HepG2 (cell line): Measurements from ENCODE around the gene DUOXA1. TPM values are rescaled to one million over a fixed set of nuclear protein-coding genes. Genes with fewer than 3 reads are reported as not detected.

Source experiments
- ATAC-seq: fragments of 200-7000 bp; cut with Tn5 transposase; 3 replicates; pipeline ENCODE4 v1.9.1; 2020; ENCODE audit warnings: mild to moderate bottlenecking, moderate library complexity
- BruUV-seq: library from RNA; stranded (reverse); fragments of 400-500 nt; replicated peaks from 2 replicates; lab custom pipeline; 2021; lab: Mats Ljungman, UMichigan
- CTCF ChIA-PET: fragments of 300-600 bp; formaldehyde crosslinking; extraction: SDS; loops from one replicate; lab custom pipeline; 2021; ENCODE audit warnings: low total read pairs, inconsistent platforms, low intra/inter-chr PET ratio; lab: Yijun Ruan, JAX
- POLR2A ChIA-PET: fragments of 350-600 bp; sonication (Branson Sonifier 250); formaldehyde crosslinking; loops from one replicate; lab custom pipeline; 2020; ENCODE audit warnings: antibody characterized with exemption, inconsistent platforms; lab: Yijun Ruan, JAX
- DNase-seq: peaks from one replicate; pipeline ENCODE4 v3.0.0-alpha.2; 2015; ENCODE audit warnings: low spot score
- FAIRE-seq: peaks from 3 replicates; lab custom pipeline; 2011; peaks lifted over from hg19 to GRCh38; lab: Jason Lieb, UNC
- H2AFZ ChIP-seq: one replicate; pipeline ENCODE4 v1.6.1; 2011; ENCODE audit warnings: low read length, inconsistent platforms
- H3K27ac ChIP-seq: fragments of 300-600 bp; 3 replicates; pipeline ENCODE4 v1.8.0; 2011; ENCODE audit warnings: mixed run types, mild to moderate bottlenecking, mixed read lengths, low read length, inconsistent platforms; ENCODE audit not compliant: insufficient read depth; ENCODE audit errors: extremely low read length
- H3K27me3 ChIP-seq, 2 experiments: fragments of 200-600 bp in 1 of 2; 2 replicates in 1 of 2; 3 replicates in 1 of 2; pipeline versions ENCODE4 v1.6.0 to v1.8.0; 2011; ENCODE audit warnings: low read length in 2 of 2, mild to moderate bottlenecking in 2 of 2, moderate library complexity in 2 of 2, inconsistent platforms in 1 of 2; ENCODE audit not compliant: insufficient read depth in 2 of 2, control insufficient read depth in 1 of 2
- H3K36me3 ChIP-seq, 2 experiments: fragments of 200-600 bp in 1 of 2; replicated peaks in 1 of 2; 2 replicates in 1 of 2; 3 replicates in 1 of 2; pipeline versions ENCODE4 v1.5.1 to v1.8.0; 2011; ENCODE audit warnings: low read length in 2 of 2, inconsistent platforms in 1 of 2; ENCODE audit not compliant: insufficient read depth in 2 of 2, control insufficient read depth in 1 of 2
- H3K4me1 ChIP-seq: 2 replicates; pipeline ENCODE4 v1.5.1; 2012; ENCODE audit warnings: low read length, inconsistent platforms; ENCODE audit not compliant: insufficient read depth
- H3K4me2 ChIP-seq: 2 replicates; pipeline ENCODE4 v1.6.0; 2011; ENCODE audit warnings: low read depth, low read length, inconsistent platforms
- H3K4me3 ChIP-seq, 3 experiments: fragments of 200-600 bp in 1 of 3; sonication (generic), shearing (Covaris generic) in 1 of 3; replicated peaks in 1 of 3; 2 replicates each; pipeline ENCODE4 v1.5.1; 2011 to 2016; ENCODE audit warnings: low read length in 3 of 3, inconsistent platforms in 2 of 3, low read depth in 2 of 3, mild to moderate bottlenecking in 2 of 3, control low read depth in 1 of 3, mixed read lengths in 1 of 3; ENCODE audit not compliant: insufficient read depth in 1 of 3
- H3K79me2 ChIP-seq: one replicate; pipeline ENCODE4 v1.6.1; 2011; ENCODE audit warnings: low read length, inconsistent platforms; ENCODE audit not compliant: insufficient read depth
- H3K9ac ChIP-seq: 2 replicates; pipeline ENCODE4 v1.6.0; 2011; ENCODE audit warnings: mild to moderate bottlenecking, low read depth, low read length, inconsistent platforms; ENCODE audit not compliant: insufficient read depth
- H3K9me3 ChIP-seq: 2 replicates; pipeline ENCODE4 v1.5.1; 2012; ENCODE audit warnings: mild to moderate bottlenecking, low read length
- H4K20me1 ChIP-seq: 2 replicates; pipeline ENCODE4 v1.6.0; 2011; ENCODE audit warnings: inconsistent platforms, mild to moderate bottlenecking, low read length, moderate library complexity; ENCODE audit not compliant: insufficient read depth
- CEBPB ChIP-seq: IDR thresholded peaks from 2 replicates; pipeline ENCODE4 v1.6.1; 2011; ENCODE audit warnings: low read depth, low read length, improper control_type of control experiment, borderline replicate concordance
- FOXK1 ChIP-seq: sonication (generic); formaldehyde crosslinking; IDR thresholded peaks from 2 replicates; pipeline ENCODE4 v1.4.0; 2020; ENCODE audit warnings: low read depth, missing genetic modification reagents, borderline replicate concordance
- PRMT3 ChIP-seq: sonication (generic); formaldehyde crosslinking; IDR thresholded peaks from 2 replicates; pipeline ENCODE4 v1.8.1; 2022; ENCODE audit warnings: low read depth, mild to moderate bottlenecking, moderate library complexity, missing genetic modification reagents, borderline replicate concordance
- YEATS4 ChIP-seq: sonication (generic); formaldehyde crosslinking; IDR thresholded peaks from 2 replicates; pipeline ENCODE4 v1.4.0; 2020; ENCODE audit warnings: missing genetic modification reagents, borderline replicate concordance
- ZNF230 ChIP-seq: sonication (generic); formaldehyde crosslinking; IDR thresholded peaks from 2 replicates; pipeline ENCODE4 v1.4.0; 2020; ENCODE audit warnings: mild to moderate bottlenecking, missing genetic modification reagents
- ZNF331 ChIP-seq: sonication (generic); formaldehyde crosslinking; IDR thresholded peaks from 2 replicates; pipeline ENCODE4 v1.4.0; 2020; ENCODE audit warnings: missing genetic modification reagents
- ZNF383 ChIP-seq: sonication (generic); formaldehyde crosslinking; IDR thresholded peaks from 2 replicates; pipeline ENCODE4 v1.4.0; 2020; ENCODE audit warnings: missing genetic modification reagents, mild to moderate bottlenecking, borderline replicate concordance
- ZNF547 ChIP-seq: sonication (generic); formaldehyde crosslinking; IDR thresholded peaks from 2 replicates; pipeline ENCODE4 v1.5.1; 2020; ENCODE audit warnings: mild to moderate bottlenecking, missing genetic modification reagents
- ZNF672 ChIP-seq: sonication (generic); formaldehyde crosslinking; IDR thresholded peaks from 2 replicates; pipeline ENCODE4 v1.8.1; 2022; ENCODE audit warnings: missing genetic modification reagents
- ZNF788 ChIP-seq: sonication (generic); formaldehyde crosslinking; IDR thresholded peaks from 2 replicates; pipeline ENCODE4 v1.5.0; 2020; ENCODE audit warnings: mild to moderate bottlenecking, missing genetic modification reagents, borderline replicate concordance
- WGBS: methylation state at CpG from one replicate; pipeline ENCODE4 v1.1.6; 2017; ENCODE audit warnings: low lambda C conversion rate; 5-methylcytosine and 5-hydroxymethylcytosine counted together
- in situ Hi-C: cut with HindIII; loops from 2 replicates; pipeline ENCODE4 v1.10.0; 2017; ENCODE audit warnings: low pct_unique_long_range_greater_than_20kb; ENCODE audit not compliant: extremely low pct_ligation_motif_present
- intact Hi-C: fragments of 100-400 bp; cut with micrococcal nuclease; formaldehyde crosslinking; loops from one replicate; pipeline ENCODE4 v1.10.0; 2022; ENCODE audit not compliant: unreplicated experiment
- polyA plus RNA-seq, 8 experiments: library from polyadenylated mRNA; depleted of rRNA in 3 of 8; stranded (reverse) in 7 of 8; unstranded in 1 of 8; fragments of >200 nt; fragmentation: Illumina TruSeq in 4 of 8; extraction: Trizol in 4 of 8; gene quantifications; 2 replicates each; pipeline versions ENCODE4 v1.2.1 to v1.2.3, GENCODE V29; 2011 to 2016; ENCODE audit warnings: low read depth in 4 of 8, missing spikeins in 1 of 8, mixed read lengths in 1 of 8; ENCODE audit not compliant: insufficient read depth in 1 of 8
- total RNA-seq, 5 experiments: library from RNA; depleted of rRNA; stranded (reverse); fragments of >200 nt; fragmentation: Illumina TruSeq; extraction: Trizol; gene quantifications; 2 replicates each; pipeline ENCODE4 v1.2.3, GENCODE V29; 2016; ENCODE audit warnings: low read depth in 1 of 5
- TF ChIP-seq, protein P1 (sequence below): sonication (generic); formaldehyde crosslinking; IDR thresholded peaks from 2 replicates; pipeline ENCODE4 v1.4.0; 2020; ENCODE audit warnings: missing genetic modification reagents, borderline replicate concordance
- TF ChIP-seq, protein P2 (sequence below): sonication (generic); formaldehyde crosslinking; IDR thresholded peaks from 2 replicates; pipeline ENCODE4 v1.5.0; 2020; ENCODE audit warnings: mild to moderate bottlenecking, missing genetic modification reagents
- TF ChIP-seq, protein P3 (sequence below): IDR thresholded peaks from 2 replicates; pipeline ENCODE4 v1.4.0; 2020; ENCODE audit warnings: mild to moderate bottlenecking, missing genetic modification reagents

DUOXA1 gene
- total and polyA plus RNA-seq, 2 of the 13 experiments (the other 11 are each of a cell fraction or from before 2014, with no cell fraction given) = not detected

DNA sequence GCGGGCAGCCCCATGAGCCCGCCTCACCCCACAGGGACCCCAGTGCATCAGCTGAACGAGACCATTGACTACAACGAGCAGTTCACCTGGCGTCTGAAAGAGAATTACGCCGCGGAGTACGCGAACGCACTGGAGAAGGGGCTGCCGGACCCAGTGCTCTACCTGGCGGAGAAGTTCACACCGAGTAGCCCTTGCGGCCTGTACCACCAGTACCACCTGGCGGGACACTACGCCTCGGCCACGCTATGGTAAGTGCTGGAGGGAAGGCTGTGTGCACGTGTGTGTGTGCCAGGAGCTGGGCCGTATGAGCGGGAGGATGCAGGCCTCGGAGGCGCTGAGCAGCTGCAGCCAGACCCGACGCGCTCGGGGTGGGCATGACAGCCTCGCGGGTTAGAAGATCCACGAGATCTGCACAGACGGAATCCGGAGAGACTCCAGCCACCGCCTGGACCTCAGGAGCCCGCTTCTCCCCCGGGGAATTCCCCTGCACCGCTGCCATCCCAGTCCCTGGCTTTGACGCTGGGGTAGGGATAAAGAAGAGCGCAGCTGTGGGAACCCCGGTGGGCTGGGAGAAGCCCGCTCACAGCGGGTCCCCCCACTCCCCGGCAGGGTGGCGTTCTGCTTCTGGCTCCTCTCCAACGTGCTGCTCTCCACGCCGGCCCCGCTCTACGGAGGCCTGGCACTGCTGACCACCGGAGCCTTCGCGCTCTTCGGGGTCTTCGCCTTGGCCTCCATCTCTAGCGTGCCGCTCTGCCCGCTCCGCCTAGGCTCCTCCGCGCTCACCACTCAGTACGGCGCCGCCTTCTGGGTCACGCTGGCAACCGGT, 13.0 kb downstream of the DUOXA1 start (continued):
- TF ChIP-seq, protein P1, sequence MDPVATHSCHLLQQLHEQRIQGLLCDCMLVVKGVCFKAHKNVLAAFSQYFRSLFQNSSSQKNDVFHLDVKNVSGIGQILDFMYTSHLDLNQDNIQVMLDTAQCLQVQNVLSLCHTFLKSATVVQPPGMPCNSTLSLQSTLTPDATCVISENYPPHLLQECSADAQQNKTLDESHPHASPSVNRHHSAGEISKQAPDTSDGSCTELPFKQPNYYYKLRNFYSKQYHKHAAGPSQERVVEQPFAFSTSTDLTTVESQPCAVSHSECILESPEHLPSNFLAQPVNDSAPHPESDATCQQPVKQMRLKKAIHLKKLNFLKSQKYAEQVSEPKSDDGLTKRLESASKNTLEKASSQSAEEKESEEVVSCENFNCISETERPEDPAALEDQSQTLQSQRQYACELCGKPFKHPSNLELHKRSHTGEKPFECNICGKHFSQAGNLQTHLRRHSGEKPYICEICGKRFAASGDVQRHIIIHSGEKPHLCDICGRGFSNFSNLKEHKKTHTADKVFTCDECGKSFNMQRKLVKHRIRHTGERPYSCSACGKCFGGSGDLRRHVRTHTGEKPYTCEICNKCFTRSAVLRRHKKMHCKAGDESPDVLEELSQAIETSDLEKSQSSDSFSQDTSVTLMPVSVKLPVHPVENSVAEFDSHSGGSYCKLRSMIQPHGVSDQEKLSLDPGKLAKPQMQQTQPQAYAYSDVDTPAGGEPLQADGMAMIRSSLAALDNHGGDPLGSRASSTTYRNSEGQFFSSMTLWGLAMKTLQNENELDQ (CRISPR knock-in tag) = no peak
- TF ChIP-seq, all 625 proteins: peak for 0

DNA sequence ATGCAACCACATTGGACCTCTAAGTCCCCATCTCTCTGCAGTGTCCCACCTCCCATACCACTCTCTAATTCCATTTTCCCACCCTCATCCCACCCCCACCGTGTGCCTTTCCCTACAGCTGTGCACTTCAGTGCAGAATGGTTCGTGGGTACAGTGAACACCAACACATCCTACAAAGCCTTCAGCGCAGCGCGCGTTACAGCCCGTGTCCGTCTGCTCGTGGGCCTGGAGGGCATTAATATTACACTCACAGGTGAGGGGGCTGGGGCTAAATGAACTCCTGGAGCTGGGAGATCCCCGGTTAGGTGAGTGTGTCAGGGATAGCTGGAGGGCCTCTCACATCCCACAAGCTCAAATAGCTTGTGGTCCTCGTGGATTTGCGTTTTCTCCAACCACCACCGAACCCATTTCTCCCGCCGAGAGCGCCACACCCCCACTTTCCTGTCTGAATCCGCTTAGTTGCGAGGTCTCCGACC, 13.6 kb downstream of the DUOXA1 start:
- WGBS = 70% methylated on average over 19 of the region's 19 CpGs
- no TSS peak for BruUV-seq
- Histone ChIP-seq H2AFZ (no peak overlapping the region), H3K9ac (no peak overlapping the region), H3K4me3 (no peak overlapping the region), H3K27ac (no peak overlapping the region), H3K36me3 (no peaks in the 10 kb centered on the region), H3K9me3 (no peaks in the 10 kb centered on the region), H4K20me1 (no peaks in the 10 kb centered on the region), H3K79me2 (no peaks in the 10 kb centered on the region), H3K4me1 (peaks cover 25% of the 10 kb centered on the region), H3K4me2 (no peak overlapping the region), H3K27me3 (peaks cover 13 to 51% of the 10 kb centered on the region in 2 experiments)
- DNase-seq (no peak), ATAC-seq (no peak), FAIRE-seq (no peak)
- intact Hi-C loops (no loop called here), in situ Hi-C loops (no loop called here)
- POLR2A ChIA-PET = no interaction called here
- CTCF ChIA-PET = no interaction called here
- no peak for TF ChIP-seq FOXK1
- TF ChIP-seq YEATS4 (CRISPR knock-in tag) = no peak
- no peak for TF ChIP-seq PRMT3 (CRISPR knock-in tag)
- no peak for TF ChIP-seq ZNF230
- TF ChIP-seq, protein P2, sequence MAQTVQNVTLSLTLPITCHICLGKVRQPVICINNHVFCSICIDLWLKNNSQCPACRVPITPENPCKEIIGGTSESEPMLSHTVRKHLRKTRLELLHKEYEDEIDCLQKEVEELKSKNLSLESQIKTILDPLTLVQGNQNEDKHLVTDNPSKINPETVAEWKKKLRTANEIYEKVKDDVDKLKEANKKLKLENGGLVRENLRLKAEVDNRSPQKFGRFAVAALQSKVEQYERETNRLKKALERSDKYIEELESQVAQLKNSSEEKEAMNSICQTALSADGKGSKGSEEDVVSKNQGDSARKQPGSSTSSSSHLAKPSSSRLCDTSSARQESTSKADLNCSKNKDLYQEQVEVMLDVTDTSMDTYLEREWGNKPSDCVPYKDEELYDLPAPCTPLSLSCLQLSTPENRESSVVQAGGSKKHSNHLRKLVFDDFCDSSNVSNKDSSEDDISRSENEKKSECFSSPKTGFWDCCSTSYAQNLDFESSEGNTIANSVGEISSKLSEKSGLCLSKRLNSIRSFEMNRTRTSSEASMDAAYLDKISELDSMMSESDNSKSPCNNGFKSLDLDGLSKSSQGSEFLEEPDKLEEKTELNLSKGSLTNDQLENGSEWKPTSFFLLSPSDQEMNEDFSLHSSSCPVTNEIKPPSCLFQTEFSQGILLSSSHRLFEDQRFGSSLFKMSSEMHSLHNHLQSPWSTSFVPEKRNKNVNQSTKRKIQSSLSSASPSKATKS (CRISPR knock-in tag) = no peak
- no peak for TF ChIP-seq ZNF788 (CRISPR knock-in tag)
- TF ChIP-seq ZNF383 = no peak
- TF ChIP-seq ZNF331 (CRISPR knock-in tag) = no peak
- no peak for TF ChIP-seq CEBPB
- TF ChIP-seq, protein P3, sequence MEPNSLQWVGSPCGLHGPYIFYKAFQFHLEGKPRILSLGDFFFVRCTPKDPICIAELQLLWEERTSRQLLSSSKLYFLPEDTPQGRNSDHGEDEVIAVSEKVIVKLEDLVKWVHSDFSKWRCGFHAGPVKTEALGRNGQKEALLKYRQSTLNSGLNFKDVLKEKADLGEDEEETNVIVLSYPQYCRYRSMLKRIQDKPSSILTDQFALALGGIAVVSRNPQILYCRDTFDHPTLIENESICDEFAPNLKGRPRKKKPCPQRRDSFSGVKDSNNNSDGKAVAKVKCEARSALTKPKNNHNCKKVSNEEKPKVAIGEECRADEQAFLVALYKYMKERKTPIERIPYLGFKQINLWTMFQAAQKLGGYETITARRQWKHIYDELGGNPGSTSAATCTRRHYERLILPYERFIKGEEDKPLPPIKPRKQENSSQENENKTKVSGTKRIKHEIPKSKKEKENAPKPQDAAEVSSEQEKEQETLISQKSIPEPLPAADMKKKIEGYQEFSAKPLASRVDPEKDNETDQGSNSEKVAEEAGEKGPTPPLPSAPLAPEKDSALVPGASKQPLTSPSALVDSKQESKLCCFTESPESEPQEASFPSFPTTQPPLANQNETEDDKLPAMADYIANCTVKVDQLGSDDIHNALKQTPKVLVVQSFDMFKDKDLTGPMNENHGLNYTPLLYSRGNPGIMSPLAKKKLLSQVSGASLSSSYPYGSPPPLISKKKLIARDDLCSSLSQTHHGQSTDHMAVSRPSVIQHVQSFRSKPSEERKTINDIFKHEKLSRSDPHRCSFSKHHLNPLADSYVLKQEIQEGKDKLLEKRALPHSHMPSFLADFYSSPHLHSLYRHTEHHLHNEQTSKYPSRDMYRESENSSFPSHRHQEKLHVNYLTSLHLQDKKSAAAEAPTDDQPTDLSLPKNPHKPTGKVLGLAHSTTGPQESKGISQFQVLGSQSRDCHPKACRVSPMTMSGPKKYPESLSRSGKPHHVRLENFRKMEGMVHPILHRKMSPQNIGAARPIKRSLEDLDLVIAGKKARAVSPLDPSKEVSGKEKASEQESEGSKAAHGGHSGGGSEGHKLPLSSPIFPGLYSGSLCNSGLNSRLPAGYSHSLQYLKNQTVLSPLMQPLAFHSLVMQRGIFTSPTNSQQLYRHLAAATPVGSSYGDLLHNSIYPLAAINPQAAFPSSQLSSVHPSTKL (CRISPR knock-in tag) = no peak
- no peak for TF ChIP-seq ZNF672
- TF ChIP-seq ZNF547 (CRISPR knock-in tag) = no peak
